HEK293 (cell line): ENCODE measurements around the gene PRKG2.
A peak's percentile ranks its signal among the peaks of the same experiment; 100 is the strongest.

ENCODE experiments used
- CTCF ChIA-PET: fragments of 350-600 bp; formaldehyde crosslinking; extraction: SDS; loops from one replicate; lab custom pipeline; 2021; ENCODE audit warnings: antibody characterized with exemption; lab: Yijun Ruan, JAX
- POLR2A ChIA-PET: fragments of 300-600 bp; formaldehyde crosslinking; extraction: SDS; loops from one replicate; lab custom pipeline; 2020; ENCODE audit warnings: antibody characterized with exemption, inconsistent platforms; lab: Yijun Ruan, JAX
- H3K27ac ChIP-seq: fragments of 200-500 bp; sonication (Bioruptor generic); 2 replicates; pipeline ENCODE4 v1.5.1; 2014; ENCODE audit warnings: low read depth, low read length, control low read depth, inconsistent platforms; ENCODE audit errors: extremely low read depth
- H3K36me3 ChIP-seq, 2 experiments: fragments of 200-500 bp in 1 of 2; sonication (Bioruptor generic) in 1 of 2; 1 replicate in 1 of 2; 2 replicates in 1 of 2; pipeline ENCODE4 v1.5.1; 2014 to 2017; ENCODE audit warnings: inconsistent platforms in 2 of 2, low read length in 2 of 2; ENCODE audit not compliant: control insufficient read depth in 2 of 2, insufficient read depth in 1 of 2
- H3K4me1 ChIP-seq: fragments of 200-500 bp; sonication (Bioruptor generic); 2 replicates; pipeline ENCODE4 v1.5.1; 2014; ENCODE audit warnings: mild to moderate bottlenecking, low read length, inconsistent platforms; ENCODE audit not compliant: control insufficient read depth, insufficient read depth
- H3K4me3 ChIP-seq: 2 replicates; pipeline ENCODE4 v1.5.1; 2011; ENCODE audit warnings: low read depth, mild to moderate bottlenecking, control low read depth, low read length, moderate library complexity
- H3K9me3 ChIP-seq: fragments of 200-500 bp; sonication (Bioruptor generic); 2 replicates; pipeline ENCODE4 v1.5.1; 2014; ENCODE audit warnings: low read depth, low read length, inconsistent platforms; ENCODE audit not compliant: control insufficient read depth, insufficient read depth
- FEZF1 ChIP-seq: fragments of 450-650 bp; formaldehyde crosslinking; IDR thresholded peaks from 2 replicates; pipeline ENCODE4 v1.5.1; 2016; ENCODE audit warnings: missing biosample characterization, missing genetic modification characterization
- KLF10 ChIP-seq: fragments of 450-650 bp; IDR thresholded peaks from 2 replicates; pipeline ENCODE4 v1.5.1; 2018; ENCODE audit warnings: missing biosample characterization, mild to moderate bottlenecking, missing genetic modification characterization
- SP3 ChIP-seq: fragments of 450-650 bp; formaldehyde crosslinking; IDR thresholded peaks from 2 replicates; pipeline ENCODE4 v1.5.1; 2016; ENCODE audit warnings: missing biosample characterization, missing genetic modification characterization
- TRIM28 ChIP-seq: IDR thresholded peaks from 2 replicates; pipeline ENCODE4 v1.6.1; 2011; ENCODE audit warnings: low read length, control low read depth, borderline replicate concordance
- WT1 ChIP-seq: fragments of 450-650 bp; formaldehyde crosslinking; IDR thresholded peaks from 2 replicates; pipeline ENCODE4 v1.5.1; 2016; ENCODE audit warnings: missing biosample characterization, missing genetic modification characterization
- ZNF148 ChIP-seq: fragments of 450-650 bp; formaldehyde crosslinking; IDR thresholded peaks from 2 replicates; pipeline ENCODE4 v1.5.0; 2017; ENCODE audit warnings: missing biosample characterization, missing genetic modification characterization, borderline replicate concordance
- ZNF184 ChIP-seq: fragments of 450-650 bp; IDR thresholded peaks from 2 replicates; pipeline ENCODE4 v1.5.1; 2018; ENCODE audit warnings: missing biosample characterization, mild to moderate bottlenecking, missing genetic modification characterization
- ZNF202 ChIP-seq: fragments of 450-650 bp; formaldehyde crosslinking; IDR thresholded peaks from 2 replicates; pipeline ENCODE4 v1.5.1; 2016; ENCODE audit warnings: missing biosample characterization, missing genetic modification characterization, borderline replicate concordance
- ZNF26 ChIP-seq: fragments of 450-650 bp; formaldehyde crosslinking; IDR thresholded peaks from 2 replicates; pipeline ENCODE4 v1.5.1; 2016; ENCODE audit warnings: missing biosample characterization, missing genetic modification characterization
- ZNF629 ChIP-seq: fragments of 450-650 bp; formaldehyde crosslinking; IDR thresholded peaks from 2 replicates; pipeline ENCODE4 v1.5.1; 2017; ENCODE audit warnings: missing biosample characterization, missing genetic modification characterization
- ZNF692 ChIP-seq: fragments of 450-650 bp; formaldehyde crosslinking; IDR thresholded peaks from 2 replicates; pipeline ENCODE4 v1.5.1; 2016; ENCODE audit warnings: missing biosample characterization, missing genetic modification characterization
- ZNF768 ChIP-seq: fragments of 450-650 bp; formaldehyde crosslinking; IDR thresholded peaks from 2 replicates; pipeline ENCODE4 v1.5.1; 2018; ENCODE audit warnings: missing biosample characterization, mild to moderate bottlenecking, missing genetic modification characterization

PRKG2 gene

GRCh38 chr4:81166458-81167160 is 48.4 kb downstream of the PRKG2 start (continued):
- no peak for TF ChIP-seq ZNF26
- TF ChIP-seq, all 188 proteins: peak for 0

- no peak overlapping the region for H3K4me3 ChIP-seq
- CTCF ChIA-PET: no interaction called here
These were observed 49.1 kb downstream of the PRKG2 start for GRCh38 chr4:81165861-81166430.

GRCh38 chr4:81164623-81165416 is 50.2 kb downstream of the PRKG2 start:
- H3K4me1 ChIP-seq: 0 out of 2 replicates have a peak, but pooled peaks cover 3% of the 10 kb centered on the region
- no peak overlapping the region for H3K4me3 ChIP-seq
- no peaks in the 10 kb centered on the region for H3K9me3 ChIP-seq
- POLR2A ChIA-PET: no interaction called here
- H3K27ac ChIP-seq: no peak overlapping the region
- TF ChIP-seq ZNF202 (tag by site-specific recombination) (no peak), TRIM28 (no peak), FEZF1 (tag by site-specific recombination) (no peak), ZNF148 (tag by site-specific recombination) (no peak)
- H3K36me3 ChIP-seq: no peaks in the 10 kb centered on the region
- CTCF ChIA-PET: no interaction called here

More at GRCh38 chr4:81165861-81166430, 49.1 kb downstream of the PRKG2 start:
- Histone ChIP-seq H3K4me1 (0 out of 2 replicates have a peak, but pooled peaks cover 3% of the 10 kb centered on the region), H3K27ac (no peak overlapping the region), H3K36me3 (no peaks in the 10 kb centered on the region), H3K9me3 (no peaks in the 10 kb centered on the region)
- POLR2A ChIA-PET: no interaction called here
- TF ChIP-seq ZNF692 (tag by site-specific recombination) (peak; percentile 25; the same call in 1 of the 2 replicates), SP3 (tag by site-specific recombination) (no peak), ZNF768 (tag by site-specific recombination) (no peak), WT1 (peak; percentile 83), ZNF629 (tag by site-specific recombination) (peak; percentile 65; the same call in 1 of the 2 replicates), ZNF184 (tag by site-specific recombination) (peak; percentile 12; the same call in 1 of the 2 replicates), KLF10 (tag by site-specific recombination) (no peak)
